Liver (tissue), 9 donors: ENCODE data around the gene SEMA4D. TPM values are rescaled to one million over a fixed set of nuclear protein-coding genes. Genes with fewer than 3 reads are reported as not detected.

Experiments
- DNase-seq: peaks from one replicate; pipeline ENCODE4 v3.0.0-alpha.2; 2017; ENCODE audit warnings: low spot score
- H3K27ac ChIP-seq, 2 donors: one replicate each; pipeline ENCODE4 v1.7.0; 2013; ENCODE audit warnings: inconsistent platforms in 2 of 2, low read length in 2 of 2, control low read depth in 1 of 2, low read depth in 1 of 2, mild to moderate bottlenecking in 1 of 2
- H3K27me3 ChIP-seq, 4 donors: one replicate each; pipeline versions ENCODE4 v1.6.1 to v1.7.0; 2013; ENCODE audit warnings: low read length in 3 of 4, inconsistent platforms in 1 of 4, mild to moderate bottlenecking in 1 of 4, moderate library complexity in 1 of 4; ENCODE audit not compliant: control insufficient read depth in 4 of 4, insufficient read depth in 4 of 4
- H3K36me3 ChIP-seq, 4 donors: one replicate each; pipeline versions ENCODE4 v1.6.1 to v1.7.0; 2013; ENCODE audit warnings: low read length in 3 of 4, mild to moderate bottlenecking in 3 of 4, low read depth in 1 of 4, moderate library complexity in 1 of 4; ENCODE audit not compliant: control insufficient read depth in 4 of 4, insufficient read depth in 3 of 4
- H3K4me1 ChIP-seq, 4 donors: one replicate each; pipeline versions ENCODE4 v1.6.1 to v1.7.0; 2013; ENCODE audit warnings: low read length in 3 of 4, mild to moderate bottlenecking in 3 of 4, moderate library complexity in 1 of 4; ENCODE audit not compliant: control insufficient read depth in 4 of 4, insufficient read depth in 4 of 4
- H3K4me3 ChIP-seq, 3 donors: one replicate each; pipeline versions ENCODE4 v1.6.1 to v1.7.0; 2013; ENCODE audit warnings: low read length in 3 of 3, control low read depth in 1 of 3, low read depth in 1 of 3, mild to moderate bottlenecking in 1 of 3
- H3K9ac ChIP-seq, 2 donors: one replicate each; pipeline ENCODE4 v1.7.0; 2013; ENCODE audit warnings: low read length in 2 of 2, mild to moderate bottlenecking in 2 of 2, moderate library complexity in 2 of 2, control low read depth in 1 of 2, low read depth in 1 of 2
- H3K9me3 ChIP-seq, 4 donors: one replicate each; pipeline versions ENCODE4 v1.6.1 to v1.7.0; 2013; ENCODE audit warnings: low read length in 3 of 4; ENCODE audit not compliant: control insufficient read depth in 4 of 4
- ATF3 ChIP-seq: IDR thresholded peaks from 2 replicates; pipeline ENCODE4 v1.6.1; 2016; ENCODE audit warnings: antibody characterized with exemption
- CTCF ChIP-seq: fragments of 150-350 bp; IDR thresholded peaks from 2 replicates; pipeline ENCODE4 v1.5.1; 2017; ENCODE audit warnings: improper control_type of control experiment, low read depth, low read length; ENCODE audit not compliant: missing input control
- EGR1 ChIP-seq, 2 donors: IDR thresholded peaks; 2 replicates each; pipeline ENCODE4 v1.6.1; 2016 to 2018; ENCODE audit warnings: antibody characterized with exemption in 2 of 2, low read depth in 2 of 2
- FOXA1 ChIP-seq: IDR thresholded peaks from 2 replicates; pipeline ENCODE4 v1.6.1; 2016; ENCODE audit warnings: antibody characterized with exemption
- FOXA2 ChIP-seq: IDR thresholded peaks from 2 replicates; pipeline ENCODE4 v1.6.1; 2016; ENCODE audit warnings: antibody characterized with exemption
- GABPA ChIP-seq, 2 donors: IDR thresholded peaks in 1 of 2; conservative IDR thresholded peaks in 1 of 2; 2 replicates each; pipeline ENCODE4 v1.6.1; 2016; ENCODE audit warnings: antibody characterized with exemption in 2 of 2, mild to moderate bottlenecking in 1 of 2, moderate library complexity in 1 of 2
- HNF4A ChIP-seq, 2 donors: conservative IDR thresholded peaks; 2 replicates each; pipeline ENCODE4 v1.6.1; 2016; ENCODE audit warnings: antibody characterized with exemption in 2 of 2, mild to moderate bottlenecking in 2 of 2
- HNF4G ChIP-seq: IDR thresholded peaks from 2 replicates; pipeline ENCODE4 v1.6.1; 2016; ENCODE audit warnings: antibody characterized with exemption
- JUND ChIP-seq, 2 donors: IDR thresholded peaks; 2 replicates each; pipeline ENCODE4 v1.6.1; 2016; ENCODE audit warnings: antibody characterized with exemption in 2 of 2
- MAX ChIP-seq: IDR thresholded peaks from 2 replicates; pipeline ENCODE4 v1.6.1; 2016; ENCODE audit warnings: antibody characterized with exemption
- NR2F2 ChIP-seq: IDR thresholded peaks from 2 replicates; pipeline ENCODE4 v1.6.1; 2016; ENCODE audit warnings: antibody characterized with exemption
- RAD21 ChIP-seq, 2 donors: IDR thresholded peaks; 2 replicates each; pipeline ENCODE4 v1.6.1; 2016; ENCODE audit warnings: antibody characterized with exemption in 2 of 2, mild to moderate bottlenecking in 2 of 2
- REST ChIP-seq: IDR thresholded peaks from 2 replicates; pipeline ENCODE4 v1.6.1; 2016; ENCODE audit warnings: antibody characterized with exemption, mild to moderate bottlenecking
- RXRA ChIP-seq, 2 donors: IDR thresholded peaks; 2 replicates each; pipeline ENCODE4 v1.6.1; 2017 to 2018; ENCODE audit warnings: antibody characterized with exemption in 2 of 2, mild to moderate bottlenecking in 1 of 2
- SP1 ChIP-seq: IDR thresholded peaks from 2 replicates; pipeline ENCODE4 v1.6.1; 2018; ENCODE audit warnings: antibody characterized with exemption, mild to moderate bottlenecking
- TAF1 ChIP-seq: conservative IDR thresholded peaks from 2 replicates; pipeline ENCODE4 v1.6.1; 2016; ENCODE audit warnings: antibody characterized with exemption, mild to moderate bottlenecking
- YY1 ChIP-seq: IDR thresholded peaks from 2 replicates; pipeline ENCODE4 v1.6.1; 2016; ENCODE audit warnings: antibody characterized with exemption, mild to moderate bottlenecking
- ZBTB33 ChIP-seq: IDR thresholded peaks from 2 replicates; pipeline ENCODE4 v1.6.1; 2016; ENCODE audit warnings: antibody characterized with exemption
- WGBS: extraction: QIAGEN DNeasy Blood & Tissue Kit; methylation state at CpG from one replicate; pipeline ENCODE4 v1.1.7; 2013; 5-methylcytosine and 5-hydroxymethylcytosine counted together
- polyA plus RNA-seq, 2 donors: library from polyadenylated mRNA; stranded (reverse) in 1 of 2; unstranded in 1 of 2; fragments of 200-250 nt in 1 of 2; fragments of >200 nt in 1 of 2; fragmentation: Nextera tagmentation in 1 of 2; extraction: Ambion mirVana in 1 of 2; gene quantifications; one replicate each; pipeline versions ENCODE4 v1.2.1 to v1.2.3, GENCODE V29; 2013 to 2015
- total RNA-seq, 2 donors: library from RNA; depleted of rRNA; stranded (reverse); fragments of >200 nt; gene quantifications; one replicate each; pipeline ENCODE4 v1.2.3, GENCODE V29; 2014
- donor health status: healthy.
- donor health status: healthy.
- donor health status: healthy.
- donor health status: healthy.
- donor health status: healthy.

The SEMA4D gene
- total and polyA plus RNA-seq, 4 donors: 1.4 to 12.0 (median 4.1) TPM

- no peak for DNase-seq
- 89% methylated on average over 6 of the region's 6 CpGs for WGBS
- Histone ChIP-seq H3K36me3 (no peaks in the 10 kb centered on the region), H3K9me3 (no peaks in the 10 kb centered on the region), H3K9ac (no peak overlapping the region), H3K4me3 (no peak overlapping the region), H3K4me1 (no peaks in the 10 kb centered on the region), H3K27ac (no peak overlapping the region), H3K27me3 (no peaks in the 10 kb centered on the region)
- TF ChIP-seq HNF4A (conservative IDR thresholded peaks at IDR 0.05) (no peak), SP1 (no peak), HNF4G (no peak), TAF1 (no peak), CTCF (no peak), JUND (IDR thresholded peaks at IDR 0.05) (no peak)
Measured at GRCh38 chr9:89515416-89515815, 17.5 kb upstream of the SEMA4D start.

- 79% methylated on average over 6 of the region's 6 CpGs for WGBS
Measured at GRCh38 chr9:89514956-89515355, 17.0 kb upstream of the SEMA4D start.

More at GRCh38 chr9:89514956-89515355, 17.0 kb upstream of the SEMA4D start:
- DNase-seq: no peak
- Histone ChIP-seq H3K36me3 (no peaks in the 10 kb centered on the region), H3K27me3 (no peaks in the 10 kb centered on the region), H3K4me3 (no peak overlapping the region), H3K9ac (no peak overlapping the region), H3K9me3 (no peaks in the 10 kb centered on the region), H3K4me1 (no peaks in the 10 kb centered on the region), H3K27ac (no peak overlapping the region)
- TF ChIP-seq YY1 (no peak), EGR1 (IDR thresholded peaks at IDR 0.05; ENCODE audit: low read depth in 2 of 2) (no peak), HNF4G (no peak), RAD21 (IDR thresholded peaks at IDR 0.05) (no peak), ATF3 (no peak), NR2F2 (no peak), RXRA (IDR thresholded peaks at IDR 0.05) (no peak), MAX (no peak), GABPA (IDR thresholded peaks at IDR 0.05 in 1 of 2, conservative IDR thresholded peaks at IDR 0.05 in 1 of 2) (no peak), ZBTB33 (no peak), TAF1 (no peak), HNF4A (conservative IDR thresholded peaks at IDR 0.05) (no peak), FOXA2 (no peak), REST (no peak), SP1 (no peak), CTCF (no peak), FOXA1 (no peak), JUND (IDR thresholded peaks at IDR 0.05) (no peak)
